Measurements from ENCODE around the gene PRIMA1.

DNA sequence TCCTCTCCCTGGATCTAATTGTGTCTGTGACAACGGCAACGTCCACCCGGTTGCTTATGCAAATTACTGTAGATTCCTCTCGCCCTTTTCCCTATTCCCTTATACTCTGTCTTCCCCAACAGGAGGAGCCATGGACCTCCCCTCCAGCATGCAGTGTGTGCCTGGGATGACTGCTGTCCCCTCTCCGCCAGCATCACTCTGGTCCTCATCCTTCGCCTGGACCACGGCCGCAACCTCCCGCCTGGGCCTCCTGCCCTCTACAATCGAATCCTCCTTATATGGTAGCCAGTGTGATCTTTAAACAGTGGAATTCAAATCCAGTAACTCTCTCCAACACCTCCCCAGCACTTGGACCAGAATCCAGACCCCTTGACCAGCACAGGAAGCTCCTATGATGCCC lies 30.6 kb upstream of the PRIMA1 start:
- TF ChIP-seq CHD1 (IDR thresholded peaks at IDR 0.05; ENCODE audit: low read length): no peak
- no peak for TF ChIP-seq MXI1 (IDR thresholded peaks at IDR 0.05; ENCODE audit: low read depth, low read length)
- TF ChIP-seq, protein P1, sequence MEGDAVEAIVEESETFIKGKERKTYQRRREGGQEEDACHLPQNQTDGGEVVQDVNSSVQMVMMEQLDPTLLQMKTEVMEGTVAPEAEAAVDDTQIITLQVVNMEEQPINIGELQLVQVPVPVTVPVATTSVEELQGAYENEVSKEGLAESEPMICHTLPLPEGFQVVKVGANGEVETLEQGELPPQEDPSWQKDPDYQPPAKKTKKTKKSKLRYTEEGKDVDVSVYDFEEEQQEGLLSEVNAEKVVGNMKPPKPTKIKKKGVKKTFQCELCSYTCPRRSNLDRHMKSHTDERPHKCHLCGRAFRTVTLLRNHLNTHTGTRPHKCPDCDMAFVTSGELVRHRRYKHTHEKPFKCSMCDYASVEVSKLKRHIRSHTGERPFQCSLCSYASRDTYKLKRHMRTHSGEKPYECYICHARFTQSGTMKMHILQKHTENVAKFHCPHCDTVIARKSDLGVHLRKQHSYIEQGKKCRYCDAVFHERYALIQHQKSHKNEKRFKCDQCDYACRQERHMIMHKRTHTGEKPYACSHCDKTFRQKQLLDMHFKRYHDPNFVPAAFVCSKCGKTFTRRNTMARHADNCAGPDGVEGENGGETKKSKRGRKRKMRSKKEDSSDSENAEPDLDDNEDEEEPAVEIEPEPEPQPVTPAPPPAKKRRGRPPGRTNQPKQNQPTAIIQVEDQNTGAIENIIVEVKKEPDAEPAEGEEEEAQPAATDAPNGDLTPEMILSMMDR (IDR thresholded peaks at IDR 0.05 in 2 of 3, conservative IDR thresholded peaks at IDR 0.05 in 1 of 3; ENCODE audit: insufficient read depth in 2 of 3, low read depth in 1 of 3, low read length in 3 of 3): no peak
- TF ChIP-seq, protein P2, sequence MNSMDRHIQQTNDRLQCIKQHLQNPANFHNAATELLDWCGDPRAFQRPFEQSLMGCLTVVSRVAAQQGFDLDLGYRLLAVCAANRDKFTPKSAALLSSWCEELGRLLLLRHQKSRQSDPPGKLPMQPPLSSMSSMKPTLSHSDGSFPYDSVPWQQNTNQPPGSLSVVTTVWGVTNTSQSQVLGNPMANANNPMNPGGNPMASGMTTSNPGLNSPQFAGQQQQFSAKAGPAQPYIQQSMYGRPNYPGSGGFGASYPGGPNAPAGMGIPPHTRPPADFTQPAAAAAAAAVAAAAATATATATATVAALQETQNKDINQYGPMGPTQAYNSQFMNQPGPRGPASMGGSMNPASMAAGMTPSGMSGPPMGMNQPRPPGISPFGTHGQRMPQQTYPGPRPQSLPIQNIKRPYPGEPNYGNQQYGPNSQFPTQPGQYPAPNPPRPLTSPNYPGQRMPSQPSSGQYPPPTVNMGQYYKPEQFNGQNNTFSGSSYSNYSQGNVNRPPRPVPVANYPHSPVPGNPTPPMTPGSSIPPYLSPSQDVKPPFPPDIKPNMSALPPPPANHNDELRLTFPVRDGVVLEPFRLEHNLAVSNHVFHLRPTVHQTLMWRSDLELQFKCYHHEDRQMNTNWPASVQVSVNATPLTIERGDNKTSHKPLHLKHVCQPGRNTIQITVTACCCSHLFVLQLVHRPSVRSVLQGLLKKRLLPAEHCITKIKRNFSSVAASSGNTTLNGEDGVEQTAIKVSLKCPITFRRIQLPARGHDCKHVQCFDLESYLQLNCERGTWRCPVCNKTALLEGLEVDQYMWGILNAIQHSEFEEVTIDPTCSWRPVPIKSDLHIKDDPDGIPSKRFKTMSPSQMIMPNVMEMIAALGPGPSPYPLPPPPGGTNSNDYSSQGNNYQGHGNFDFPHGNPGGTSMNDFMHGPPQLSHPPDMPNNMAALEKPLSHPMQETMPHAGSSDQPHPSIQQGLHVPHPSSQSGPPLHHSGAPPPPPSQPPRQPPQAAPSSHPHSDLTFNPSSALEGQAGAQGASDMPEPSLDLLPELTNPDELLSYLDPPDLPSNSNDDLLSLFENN (IDR thresholded peaks at IDR 0.05; ENCODE audit: low read depth in 2 of 2, low read length in 2 of 2): no peak
- no peak for TF ChIP-seq POLR2AphosphoS2 (IDR thresholded peaks at IDR 0.05; ENCODE audit: low read length)
- TF ChIP-seq RFX5 (IDR thresholded peaks at IDR 0.05; ENCODE audit: low read depth, low read length): no peak
- TF ChIP-seq, protein P3, sequence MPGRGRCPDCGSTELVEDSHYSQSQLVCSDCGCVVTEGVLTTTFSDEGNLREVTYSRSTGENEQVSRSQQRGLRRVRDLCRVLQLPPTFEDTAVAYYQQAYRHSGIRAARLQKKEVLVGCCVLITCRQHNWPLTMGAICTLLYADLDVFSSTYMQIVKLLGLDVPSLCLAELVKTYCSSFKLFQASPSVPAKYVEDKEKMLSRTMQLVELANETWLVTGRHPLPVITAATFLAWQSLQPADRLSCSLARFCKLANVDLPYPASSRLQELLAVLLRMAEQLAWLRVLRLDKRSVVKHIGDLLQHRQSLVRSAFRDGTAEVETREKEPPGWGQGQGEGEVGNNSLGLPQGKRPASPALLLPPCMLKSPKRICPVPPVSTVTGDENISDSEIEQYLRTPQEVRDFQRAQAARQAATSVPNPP (IDR thresholded peaks at IDR 0.05; ENCODE audit: borderline replicate concordance, insufficient read depth, insufficient read length): no peak
- no peak for TF ChIP-seq CEBPG (CRISPR knock-in tag; IDR thresholded peaks at IDR 0.05)
- TF ChIP-seq CEBPG (tag; conservative IDR thresholded peaks at IDR 0.05 in 1 of 2, IDR thresholded peaks at IDR 0.05 in 1 of 2): no peak
- TF ChIP-seq GABPA (tag; conservative IDR thresholded peaks at IDR 0.05; ENCODE audit: low read depth): no peak
